ENCODE results near the gene LTBP3. TPM values are rescaled to one million over a fixed set of nuclear protein-coding genes. Genes with fewer than 3 reads are reported as not detected.

Gene LTBP3
- total RNA-seq, 1 experiment from 2014 or later = 166 TPM

- TF ChIP-seq CTCF (IDR thresholded peaks at IDR 0.05; ENCODE audit: unreplicated experiment) = no peak
- intact Hi-C loops (cut with micrococcal nuclease; ENCODE audit: unreplicated experiment) = no loop called here
- Mint-ChIP-seq H3K27ac (ENCODE audit: unreplicated experiment) (peak overlapping the region; percentile 77), H3K9me3 (ENCODE audit: low read depth, unreplicated experiment) (no peaks in the 10 kb centered on the region), H3K36me3 (ENCODE audit: insufficient read depth, unreplicated experiment) (peaks cover 95% of the 10 kb centered on the region), H3K4me1 (ENCODE audit: low read depth, unreplicated experiment) (peaks cover 43% of the 10 kb centered on the region), H3K4me3 (ENCODE audit: low read depth, unreplicated experiment) (peak overlapping the region; percentile 79), H3K27me3 (ENCODE audit: unreplicated experiment) (no peaks in the 10 kb centered on the region)
- CTCF ChIA-PET = interaction anchor here (0.6 to 1.5 kb wide), 3 partner anchors 13 to 24 kb away, joined by 3 to 4 read pairs (median 3); no protein-coding TSS in a partner anchor
- DNase-seq = no peak
- TSS peak; percentile 95 for BruUV-seq (replicated peaks)
These were observed 16.8 kb upstream of the LTBP3 start for GRCh38 chr11:65574811-65575567.

- H3K27me3 Mint-ChIP-seq (ENCODE audit: unreplicated experiment) = no peaks in the 10 kb centered on the region
- peaks cover 47% of the 10 kb centered on the region for H3K4me1 Mint-ChIP-seq (ENCODE audit: low read depth, unreplicated experiment)
- no TSS peak for BruUV-seq (replicated peaks)
- intact Hi-C loops (cut with micrococcal nuclease; ENCODE audit: unreplicated experiment) = no loop called here
- no peaks in the 10 kb centered on the region for H3K9me3 Mint-ChIP-seq (ENCODE audit: low read depth, unreplicated experiment)
- CTCF ChIA-PET = no interaction called here
- peak overlapping the region; percentile 79 for H3K4me3 Mint-ChIP-seq (ENCODE audit: low read depth, unreplicated experiment)
- peaks cover 96% of the 10 kb centered on the region for H3K36me3 Mint-ChIP-seq (ENCODE audit: insufficient read depth, unreplicated experiment)
- peak overlapping the region; percentile 77 for H3K27ac Mint-ChIP-seq (ENCODE audit: unreplicated experiment)
- TF ChIP-seq CTCF (IDR thresholded peaks at IDR 0.05; ENCODE audit: unreplicated experiment) = peak; percentile 97
- peak; percentile 97 for DNase-seq
These were observed 16.1 kb upstream of the LTBP3 start for GRCh38 chr11:65574109-65574810.

- Mint-ChIP-seq H3K27ac (ENCODE audit: unreplicated experiment) (peak overlapping the region; percentile 77), H3K4me3 (ENCODE audit: low read depth, unreplicated experiment) (peak overlapping the region; percentile 79), H3K9me3 (ENCODE audit: low read depth, unreplicated experiment) (no peaks in the 10 kb centered on the region), H3K36me3 (ENCODE audit: insufficient read depth, unreplicated experiment) (peaks cover 98% of the 10 kb centered on the region), H3K27me3 (ENCODE audit: unreplicated experiment) (no peaks in the 10 kb centered on the region), H3K4me1 (ENCODE audit: low read depth, unreplicated experiment) (peaks cover 49% of the 10 kb centered on the region)
- CTCF ChIA-PET = interaction anchor here (1.1 to 4.0 kb wide), 4 partner anchors 20 to 42 kb away, joined by 3 to 39 read pairs (median 4); partner anchors contain the start of gene PCNX3
- BruUV-seq (replicated peaks) = TSS peak; percentile 8
- DNase-seq = no peak
- no peak for TF ChIP-seq CTCF (IDR thresholded peaks at IDR 0.05; ENCODE audit: unreplicated experiment)
- intact Hi-C loops (cut with micrococcal nuclease; ENCODE audit: unreplicated experiment) = no loop called here
These were observed 15.4 kb upstream of the LTBP3 start for GRCh38 chr11:65573391-65574079.

- DNase-seq = peak; percentile 91
- H3K4me1 Mint-ChIP-seq (ENCODE audit: low read depth, unreplicated experiment) = peaks cover 46% of the 10 kb centered on the region
- peak; percentile 4 for TF ChIP-seq CTCF (IDR thresholded peaks at IDR 0.05; ENCODE audit: unreplicated experiment)
- CTCF ChIA-PET = interaction anchor here (0.6 to 4.0 kb wide), 9 partner anchors 12 to 77 kb away, joined by 3 to 39 read pairs (median 4); partner anchors contain the start of gene PCNX3
- H3K9me3 Mint-ChIP-seq (ENCODE audit: low read depth, unreplicated experiment) = no peaks in the 10 kb centered on the region
- H3K27me3 Mint-ChIP-seq (ENCODE audit: unreplicated experiment) = no peaks in the 10 kb centered on the region
- H3K27ac Mint-ChIP-seq (ENCODE audit: unreplicated experiment) = peak within 1 kb of the TSS; percentile 88
- peak within 1 kb of the TSS; percentile 79 for H3K4me3 Mint-ChIP-seq (ENCODE audit: low read depth, unreplicated experiment)
- peaks cover 94% of the 10 kb centered on the region for H3K36me3 Mint-ChIP-seq (ENCODE audit: insufficient read depth, unreplicated experiment)
- no TSS peak for BruUV-seq (replicated peaks)
- intact Hi-C loops (cut with micrococcal nuclease; ENCODE audit: unreplicated experiment) = no loop called here
These were observed 14.3 kb upstream of the LTBP3 start, which contains the start of gene FAM89B for GRCh38 chr11:65572356-65573051. FAM89B (plus strand) TSS chr11:65572538; CDS start chr11:65572670, 132 bp downstream.
